Stomach smooth muscle (tissue), 2 donors: ENCODE measurements around the gene CDON.

Experiments
- H3K27ac ChIP-seq: one replicate; pipeline ENCODE4 v1.7.0; 2013; ENCODE audit warnings: mild to moderate bottlenecking, low read length, inconsistent platforms
- H3K27me3 ChIP-seq, 2 donors: one replicate each; pipeline ENCODE4 v1.7.0; 2013; ENCODE audit warnings: low read length in 2 of 2; ENCODE audit not compliant: insufficient read depth in 2 of 2, control insufficient read depth in 1 of 2
- H3K36me3 ChIP-seq, 2 donors: one replicate each; pipeline ENCODE4 v1.7.0; 2013; ENCODE audit warnings: low read length in 2 of 2; ENCODE audit not compliant: control insufficient read depth in 2 of 2, insufficient read depth in 2 of 2
- H3K4me1 ChIP-seq: one replicate; pipeline ENCODE4 v1.7.0; 2013; ENCODE audit warnings: low read length; ENCODE audit not compliant: control insufficient read depth, insufficient read depth
- H3K4me3 ChIP-seq, 2 donors: one replicate each; pipeline ENCODE4 v1.7.0; 2013; ENCODE audit warnings: low read length in 2 of 2
- H3K9ac ChIP-seq, 2 donors: one replicate each; pipeline ENCODE4 v1.7.0; 2013; ENCODE audit warnings: low read length in 2 of 2, mild to moderate bottlenecking in 1 of 2
- H3K9me3 ChIP-seq, 2 donors: one replicate each; pipeline ENCODE4 v1.7.0; 2013; ENCODE audit warnings: low read length in 2 of 2; ENCODE audit not compliant: control insufficient read depth in 2 of 2
- donor health status: healthy.
- donor health status: Pancreatic carcinoma.

CDON gene

DNA sequence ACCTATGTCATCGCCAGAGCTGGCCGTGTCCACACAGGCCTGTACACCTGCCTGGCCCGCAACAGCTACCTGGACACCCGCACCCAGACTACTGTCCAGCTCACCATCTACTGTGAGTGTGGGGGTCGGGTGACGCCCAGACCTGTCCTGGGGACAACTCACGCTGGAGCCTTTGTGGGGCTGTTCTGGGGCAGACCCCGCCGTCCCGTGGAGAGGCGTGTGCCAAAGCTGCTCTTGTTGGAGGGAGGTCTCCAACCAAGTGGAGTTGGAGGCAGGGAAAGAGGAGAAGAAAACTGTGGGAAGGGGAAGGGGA lies 112.5 kb downstream of the CDON start:
- H3K27ac ChIP-seq = no peak overlapping the region

DNA sequence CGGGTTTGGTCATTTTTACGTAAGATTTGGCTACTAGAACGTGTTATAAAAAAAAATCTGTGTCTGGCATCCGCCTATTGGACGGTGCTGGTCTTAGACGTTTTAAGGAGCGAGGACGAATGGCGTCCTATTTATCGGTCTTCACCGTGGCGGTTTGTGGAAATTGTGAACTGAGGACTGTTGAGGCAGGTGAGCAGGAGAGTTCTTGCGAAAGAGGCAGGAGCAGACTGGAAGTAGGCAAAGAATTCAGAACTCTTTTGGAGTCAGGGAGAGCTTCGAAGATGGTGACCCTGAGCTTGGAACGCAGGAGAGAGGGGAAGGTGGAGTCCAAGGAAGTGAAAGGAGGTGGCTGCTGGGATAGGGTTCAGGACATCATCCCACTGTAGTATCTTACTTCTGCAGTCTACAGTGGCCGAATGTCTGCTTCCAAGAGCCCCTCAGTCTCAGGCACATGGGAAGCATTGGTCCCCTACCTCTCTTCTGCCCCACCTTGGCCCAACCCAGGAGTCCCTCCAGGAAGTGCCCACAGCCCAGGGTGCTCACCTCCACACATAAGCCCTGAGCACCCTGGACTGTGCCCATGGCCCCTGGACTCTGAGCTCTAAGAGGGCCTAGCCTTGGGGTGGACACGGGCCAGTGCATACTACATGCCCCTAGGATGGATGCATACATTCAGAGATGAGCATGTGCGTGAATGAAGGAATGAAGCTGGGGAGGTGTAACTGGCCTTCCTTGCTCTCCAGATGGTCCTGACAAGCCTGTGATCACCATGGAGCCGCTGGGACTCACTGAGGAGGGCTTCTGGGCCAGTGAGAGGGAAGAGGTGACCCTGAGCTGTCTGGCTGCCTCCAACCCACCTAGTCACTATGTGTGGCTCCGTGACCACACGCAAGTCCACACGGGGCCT lies 113.1 kb downstream of the CDON start:
- H3K36me3 ChIP-seq = no peaks in the 10 kb centered on the region
- no peak overlapping the region for H3K27ac ChIP-seq
- no peaks in the 10 kb centered on the region for H3K9me3 ChIP-seq
- H3K4me1 ChIP-seq = peaks cover 32% of the 10 kb centered on the region
- no peaks in the 10 kb centered on the region for H3K27me3 ChIP-seq
- no peak overlapping the region for H3K9ac ChIP-seq
- no peak overlapping the region for H3K4me3 ChIP-seq

More for the DNA sequence above, 112.5 kb downstream of the CDON start:
- no peak overlapping the region for H3K4me3 ChIP-seq
- no peak overlapping the region for H3K9ac ChIP-seq
- peaks cover 32% of the 10 kb centered on the region for H3K4me1 ChIP-seq
- H3K36me3 ChIP-seq = no peaks in the 10 kb centered on the region
- no peaks in the 10 kb centered on the region for H3K9me3 ChIP-seq
- no peaks in the 10 kb centered on the region for H3K27me3 ChIP-seq

- no peak overlapping the region for H3K9ac ChIP-seq
- peaks cover 29% of the 10 kb centered on the region for H3K4me1 ChIP-seq
- H3K27ac ChIP-seq = no peak overlapping the region
- no peaks in the 10 kb centered on the region for H3K9me3 ChIP-seq
- no peaks in the 10 kb centered on the region for H3K27me3 ChIP-seq
- H3K4me3 ChIP-seq = no peak overlapping the region
- no peaks in the 10 kb centered on the region for H3K36me3 ChIP-seq
Observed at GRCh38 chr11:125948278-125949051, 114.2 kb downstream of the CDON start.

GRCh38 chr11:125947419-125948277 lies 115.0 kb downstream of the CDON start:
- Histone ChIP-seq H3K36me3 (no peaks in the 10 kb centered on the region), H3K9ac (no peak overlapping the region), H3K4me3 (no peak overlapping the region), H3K27ac (no peak overlapping the region), H3K4me1 (peaks cover 21% of the 10 kb centered on the region), H3K27me3 (no peaks in the 10 kb centered on the region), H3K9me3 (no peaks in the 10 kb centered on the region)

DNA sequence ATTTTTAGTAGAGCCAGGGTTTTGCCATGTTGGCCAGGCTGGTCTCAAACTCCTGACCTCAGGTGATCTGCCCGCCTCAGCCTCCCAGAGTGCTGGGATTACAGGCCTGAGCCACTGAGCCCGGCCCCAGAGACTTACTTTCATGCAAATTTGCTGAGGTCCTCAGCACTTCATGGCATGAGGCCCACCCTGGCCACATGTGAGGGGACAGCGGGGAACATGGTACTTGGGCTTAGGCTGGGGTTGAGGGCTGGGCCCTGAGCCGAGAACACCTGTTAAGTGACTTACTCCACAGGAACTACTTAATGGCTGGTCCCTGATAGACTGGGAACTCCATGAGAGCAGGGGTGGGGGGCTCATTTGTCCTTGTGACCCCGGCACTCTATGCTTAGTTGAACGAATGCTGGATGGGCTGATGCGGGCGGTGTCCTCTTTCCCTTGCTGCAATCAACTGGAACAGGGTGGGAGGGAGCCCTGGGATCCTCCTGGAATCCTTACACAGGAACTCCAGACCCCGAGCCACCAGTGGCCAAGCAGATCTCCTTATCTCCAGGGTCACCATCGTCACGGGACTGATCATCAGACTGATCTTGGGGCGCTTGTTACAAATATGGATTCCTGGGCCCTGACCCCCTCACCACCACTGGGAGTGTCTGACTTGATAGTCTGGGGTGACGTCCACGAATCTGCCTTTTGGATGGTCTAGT lies 115.8 kb downstream of the CDON start:
- H3K27ac ChIP-seq = no peak overlapping the region
- no peaks in the 10 kb centered on the region for H3K36me3 ChIP-seq
- H3K4me3 ChIP-seq = no peak overlapping the region
- H3K9me3 ChIP-seq = no peaks in the 10 kb centered on the region
- H3K4me1 ChIP-seq = peaks cover 20% of the 10 kb centered on the region
- no peak overlapping the region for H3K9ac ChIP-seq
- no peaks in the 10 kb centered on the region for H3K27me3 ChIP-seq

GRCh38 chr11:125945797-125946520 lies 116.7 kb downstream of the CDON start, which contains the start of gene VSIG10L2:
Gene VSIG10L2 (plus strand): TSS chr11:125946044. CDS start chr11:125946056, 12 bp downstream.
- no peak within 1 kb of the TSS for H3K9ac ChIP-seq
- no peak within 1 kb of the TSS for H3K4me3 ChIP-seq
- H3K27me3 ChIP-seq = no peaks in the 10 kb centered on the region
- H3K27ac ChIP-seq = no peak within 1 kb of the TSS
- H3K9me3 ChIP-seq = no peaks in the 10 kb centered on the region
- H3K4me1 ChIP-seq = peaks cover 12% of the 10 kb centered on the region
- no peaks in the 10 kb centered on the region for H3K36me3 ChIP-seq

DNA sequence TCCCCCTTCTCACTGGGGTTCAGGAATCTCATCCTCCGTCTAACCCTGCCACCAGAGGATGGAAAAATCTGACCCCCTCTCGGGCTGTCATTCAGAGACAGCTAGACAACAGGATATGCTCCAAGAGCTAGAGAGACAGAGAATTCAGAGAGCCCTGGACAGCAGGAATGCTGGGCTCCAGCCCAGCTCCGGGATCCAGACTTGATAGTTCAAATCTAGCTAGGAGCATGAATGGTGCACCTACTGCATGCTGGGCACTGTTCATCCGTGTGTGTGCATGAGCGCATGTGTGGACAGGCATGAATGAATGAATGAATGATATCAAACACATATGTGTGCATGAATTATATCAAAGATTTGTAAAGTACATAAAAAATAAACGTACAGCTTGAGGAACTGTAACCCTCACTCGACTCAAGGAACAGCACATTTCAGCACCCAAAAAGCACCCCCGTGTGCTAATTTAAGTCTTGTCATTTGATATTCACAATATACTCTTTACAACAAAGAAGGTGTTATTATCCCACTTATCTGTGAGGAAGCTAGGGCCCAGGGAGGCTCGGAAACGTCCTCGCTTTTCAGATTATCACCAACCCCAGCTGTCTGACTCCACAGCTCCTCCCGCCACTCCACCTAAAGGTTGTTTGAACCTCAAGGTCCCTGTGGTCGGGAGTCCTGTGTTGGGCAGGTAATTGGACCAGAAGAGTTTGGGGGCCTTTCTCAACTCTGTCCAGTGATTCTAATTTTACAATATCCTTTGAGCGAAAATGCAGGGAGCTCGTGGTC lies 117.5 kb downstream of the CDON start:
- no peaks in the 10 kb centered on the region for H3K9me3 ChIP-seq
- no peak overlapping the region for H3K9ac ChIP-seq
- H3K4me1 ChIP-seq = peaks cover 6% of the 10 kb centered on the region
- no peak overlapping the region for H3K4me3 ChIP-seq
- H3K27ac ChIP-seq = no peak overlapping the region
- H3K27me3 ChIP-seq = no peaks in the 10 kb centered on the region
- no peaks in the 10 kb centered on the region for H3K36me3 ChIP-seq

DNA sequence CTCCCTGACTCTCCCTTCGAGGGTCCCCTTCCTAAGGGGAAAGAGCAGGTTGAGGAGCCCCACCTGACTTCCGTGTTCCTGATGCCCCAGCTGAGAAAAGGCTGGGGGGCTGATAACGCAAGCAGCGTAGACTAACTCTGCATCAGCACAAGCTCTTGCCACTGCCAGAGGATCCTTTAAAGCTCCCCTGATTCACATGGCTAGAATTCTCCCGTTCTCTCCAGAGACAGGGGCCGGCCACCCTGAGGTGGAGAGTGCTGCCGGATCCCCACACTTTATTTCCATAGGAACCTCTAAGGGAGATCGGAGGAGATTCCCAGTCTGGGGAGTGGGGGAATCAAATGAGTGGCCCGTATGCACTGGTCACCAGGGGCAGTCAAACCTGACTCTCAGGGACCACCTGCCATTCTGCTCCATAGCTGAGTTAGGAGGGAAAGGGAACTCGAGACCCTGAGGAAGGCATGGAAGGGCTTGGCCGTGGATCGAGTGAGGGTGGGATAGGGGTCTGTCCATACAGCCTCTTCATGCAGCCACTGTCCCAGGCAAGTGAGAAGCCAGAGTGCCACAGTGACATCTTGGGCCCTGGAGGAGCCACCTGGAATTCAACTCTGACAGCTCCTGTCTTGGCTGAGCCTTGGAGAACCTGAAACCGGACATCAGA lies 118.2 kb downstream of the CDON start:
- no peaks in the 10 kb centered on the region for H3K27me3 ChIP-seq
- no peaks in the 10 kb centered on the region for H3K9me3 ChIP-seq
- H3K9ac ChIP-seq = no peak overlapping the region
- H3K27ac ChIP-seq = no peak overlapping the region
- H3K36me3 ChIP-seq = no peaks in the 10 kb centered on the region
- H3K4me3 ChIP-seq = no peak overlapping the region
- peaks cover 8% of the 10 kb centered on the region for H3K4me1 ChIP-seq
